Heart left ventricle (tissue), 16 donors: ENCODE results near the gene GARIN5B. TPM values are rescaled to one million over a fixed set of nuclear protein-coding genes. Genes with fewer than 3 reads are reported as not detected.

ENCODE experiments used
- ATAC-seq, 4 donors: fragments of 200-7000 bp; cut with Tn5 transposase; one replicate each; pipeline ENCODE4 v1.9.1; 2020 to 2022; ENCODE audit warnings: moderate library complexity in 4 of 4, mild to moderate bottlenecking in 3 of 4, moderate number of reproducible peaks in 1 of 4
- DNase-seq, 5 donors: peaks; one replicate each; pipeline ENCODE4 v3.0.0-alpha.2; 2020
- H3K27ac ChIP-seq, 12 donors: fragments of 200-600 bp; sonication (generic) in 4 of 12; one replicate each; pipeline versions ENCODE4 v1.5.0 to v1.8.0; 2016 to 2022; ENCODE audit warnings: mild to moderate bottlenecking in 2 of 12
- H3K27me3 ChIP-seq, 9 donors: fragments of 200-600 bp; sonication (generic) in 2 of 9; one replicate each; pipeline versions ENCODE4 v1.5.1 to v1.8.0; 2016 to 2022; ENCODE audit warnings: mild to moderate bottlenecking in 3 of 9
- H3K36me3 ChIP-seq, 9 donors: fragments of 200-600 bp; sonication (generic) in 2 of 9; one replicate each; pipeline versions ENCODE4 v1.5.0 to v1.8.0; 2018 to 2022; ENCODE audit warnings: mild to moderate bottlenecking in 2 of 9
- H3K4me1 ChIP-seq, 12 donors: fragments of 200-600 bp; sonication (generic) in 4 of 12; one replicate each; pipeline versions ENCODE4 v1.5.0 to v1.8.0; 2016 to 2022; ENCODE audit warnings: mild to moderate bottlenecking in 3 of 12
- H3K4me3 ChIP-seq, 12 donors: fragments of 200-600 bp; sonication (generic) in 4 of 12; one replicate each; pipeline versions ENCODE4 v1.5.0 to v1.8.0; 2017 to 2022; ENCODE audit warnings: mild to moderate bottlenecking in 9 of 12, moderate library complexity in 4 of 12
- H3K9me3 ChIP-seq, 12 donors: fragments of 200-600 bp; sonication (generic) in 4 of 12; one replicate each; pipeline versions ENCODE4 v1.5.0 to v1.8.0; 2016 to 2022; ENCODE audit warnings: mild to moderate bottlenecking in 1 of 12
- POLR2A ChIP-seq, 2 donors: fragments of 450-650 bp; IDR thresholded peaks; one replicate each; pipeline ENCODE4 v1.6.1; 2017; ENCODE audit warnings: antibody characterized with exemption in 2 of 2, mild to moderate bottlenecking in 2 of 2, moderate library complexity in 2 of 2
- WGBS, 4 donors: extraction: QIAGEN DNeasy Blood & Tissue Kit in 2 of 4; methylation state at CpG; one replicate each; pipeline versions ENCODE4 v1.1.5 to v1.1.7; 2013 to 2018; 5-methylcytosine and 5-hydroxymethylcytosine counted together
- intact Hi-C, 10 donors: fragments of 100-400 bp; cut with DNase I; formaldehyde crosslinking; loops; one replicate each; pipeline versions ENCODE4 v1.11.1 to v1.14.2; 2022
- polyA plus RNA-seq, 2 donors: library from polyadenylated mRNA; stranded (reverse); fragments of 200-250 nt; gene quantifications; one replicate each; pipeline ENCODE4 v1.2.3, GENCODE V29; 2013
- total RNA-seq, 9 donors: library from RNA; depleted of rRNA in 2 of 9; stranded (reverse); fragments of >200 nt in 2 of 9; fragmentation: NEBNext Ultra II Directional in 3 of 9; extraction: Animal tissue kit (Norgen Biotek cat#: 25700) in 3 of 9; gene quantifications; one replicate each; pipeline versions ENCODE4 v1.1.0 to v1.2.4, GENCODE V29; 2016 to 2023
- TF ChIP-seq, protein P1 (sequence below), 12 donors: fragments of 200-600 bp; sonication (generic) in 4 of 12; IDR thresholded peaks; one replicate each; pipeline versions ENCODE4 v1.5.0 to v1.8.0; 2018 to 2022; ENCODE audit warnings: antibody characterized with exemption in 12 of 12, mild to moderate bottlenecking in 5 of 12
- donor health status: ischemic (EF 13 %, LVEDD 7.1; RV severe dilation, severe dysfunction).
- donor health status: healthy with polysubstance abuse.
- donor health status: DM: no; HTN: yes; CAD: no.
- donor health status: DM: no; HTN: no; CAD: no.
- donor health status: ischemic (EF 25% LVEDD 6.9; RV normal size, moderate dysfunction).
- donor health status: ischemic (EF 25% LVEDD 5.7; RV mildly dilated, moderate dysfunction).
- donor health status: healthy.
- donor health status: DM: yes; HTN: yes; CAD: no.
- donor health status: ischemic (EF 35%, LVEDD 5.7; RV mildly dilated, moderate dysfunction).
- donor health status: nonischemic (EF 11% LVEDD 7.7; RV severe dilation, severe dysfunction).
- donor health status: DM: yes; HTN: yes; CAD: no.
- donor health status: PGD.
- donor health status: ischemic (EF 29% LVEDD 5.4; RV normal size, mild dysfunction).
- donor health status: nonischemic (EF 23%, LVEDD 6.1; RV moderate dilation, normal function).

The GARIN5B gene
- total and polyA plus RNA-seq, 11 donors: not detected

DNA sequence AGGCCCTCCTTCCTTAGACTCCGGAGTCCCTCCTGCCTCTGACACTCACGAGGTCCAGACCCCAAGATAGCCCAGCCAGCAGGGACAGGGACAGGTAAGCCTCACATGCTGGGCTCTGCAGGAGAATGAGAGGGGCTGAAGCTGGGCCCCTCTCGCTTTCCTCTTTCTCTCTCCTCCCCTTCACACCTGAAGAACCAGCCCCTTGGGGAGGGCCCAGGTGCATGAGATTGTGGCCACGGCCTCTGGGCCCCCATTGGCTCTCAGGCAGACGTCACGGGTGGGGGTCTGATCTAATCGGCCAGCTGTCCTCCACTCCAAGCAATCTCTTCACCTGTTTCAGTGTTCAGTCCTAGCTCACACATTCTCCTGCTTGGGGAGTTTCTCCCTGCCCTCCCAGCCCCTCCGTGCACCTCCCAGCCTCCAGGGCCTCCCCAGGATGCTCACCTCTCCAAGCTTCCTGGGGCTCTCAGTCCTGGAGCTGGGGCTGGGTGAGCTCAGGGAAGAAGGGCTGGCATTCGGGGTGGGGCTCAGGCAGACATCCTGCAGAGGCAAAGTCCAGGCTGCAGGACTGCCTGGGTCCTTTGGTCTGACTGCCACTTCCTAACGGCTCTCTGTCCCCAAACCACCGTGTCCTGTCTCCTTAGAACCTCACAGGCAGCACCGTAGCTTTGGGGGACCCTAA, 40.7 kb downstream of the GARIN5B start:
- Histone ChIP-seq H3K27me3 (peaks cover 0 to 9% (median 0%) of the 10 kb centered on the region in 9 donors), H3K4me3 (peak overlapping the region in 1 of 12 donors; percentile 47), H3K36me3 (no peaks in the 10 kb centered on the region), H3K4me1 (peaks cover 0 to 9% (median 0%) of the 10 kb centered on the region in 12 donors), H3K27ac (peak overlapping the region in 1 of 12 donors; percentile 91), H3K9me3 (no peaks in the 10 kb centered on the region)
- TF ChIP-seq POLR2A (IDR thresholded peaks at IDR 0.05): no peak
- DNase-seq: no peak
- WGBS, 4 donors: 49 to 58% (median 55%) methylated on average over 12 of the region's 12 CpGs
- ATAC-seq: no peak
- intact Hi-C loops: no loop called here

DNA sequence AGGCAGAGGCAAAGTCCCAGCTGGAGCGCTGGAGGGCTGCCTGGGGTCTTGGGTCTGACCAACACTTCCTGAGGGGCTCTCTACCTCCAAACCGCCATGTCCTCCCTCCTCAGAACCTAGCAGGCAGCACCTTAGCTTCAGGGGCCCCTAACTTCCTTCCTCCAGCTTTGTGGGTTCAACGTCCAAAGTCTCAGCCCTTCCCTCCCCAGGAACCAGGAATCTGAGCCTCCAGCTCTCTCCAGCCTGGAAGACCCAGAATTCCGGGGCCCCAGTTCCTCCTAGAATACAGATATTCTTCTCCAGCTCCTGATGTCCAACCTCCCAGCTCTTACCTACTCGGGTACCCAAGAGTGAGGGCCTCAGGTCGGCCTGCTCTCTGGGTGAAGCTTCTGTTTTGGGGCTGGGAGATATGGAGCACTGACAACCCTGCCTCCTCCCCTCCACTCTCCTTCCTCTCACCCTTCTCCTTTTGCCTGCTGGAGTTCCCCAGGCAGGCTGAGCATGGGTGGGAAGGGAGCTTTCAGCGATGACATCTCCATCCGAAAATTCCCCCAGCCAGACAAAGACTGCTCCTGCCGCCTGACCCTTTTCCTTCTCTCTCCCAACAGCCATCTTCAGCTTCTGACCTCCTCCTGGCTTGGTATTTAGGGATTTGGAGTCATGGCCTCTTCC, 41.5 kb downstream of the GARIN5B start:
- Histone ChIP-seq H3K9me3 (no peaks in the 10 kb centered on the region), H3K27me3 (peaks cover 0 to 9% (median 0%) of the 10 kb centered on the region in 9 donors), H3K36me3 (peaks cover 0 to 4% (median 0%) of the 10 kb centered on the region in 9 donors), H3K27ac (no peak overlapping the region), H3K4me3 (peak overlapping the region in 1 of 12 donors; percentile 47), H3K4me1 (peaks cover 0 to 7% (median 0%) of the 10 kb centered on the region in 12 donors)
- DNase-seq (no peak), ATAC-seq (peak in 1 of 4 donors; percentile 13)
- intact Hi-C loops: no loop called here
- 69 to 82% (median 73%) methylated on average over 5 to 9 of the region's 9 CpGs for WGBS, 4 donors
- TF ChIP-seq, protein P1, sequence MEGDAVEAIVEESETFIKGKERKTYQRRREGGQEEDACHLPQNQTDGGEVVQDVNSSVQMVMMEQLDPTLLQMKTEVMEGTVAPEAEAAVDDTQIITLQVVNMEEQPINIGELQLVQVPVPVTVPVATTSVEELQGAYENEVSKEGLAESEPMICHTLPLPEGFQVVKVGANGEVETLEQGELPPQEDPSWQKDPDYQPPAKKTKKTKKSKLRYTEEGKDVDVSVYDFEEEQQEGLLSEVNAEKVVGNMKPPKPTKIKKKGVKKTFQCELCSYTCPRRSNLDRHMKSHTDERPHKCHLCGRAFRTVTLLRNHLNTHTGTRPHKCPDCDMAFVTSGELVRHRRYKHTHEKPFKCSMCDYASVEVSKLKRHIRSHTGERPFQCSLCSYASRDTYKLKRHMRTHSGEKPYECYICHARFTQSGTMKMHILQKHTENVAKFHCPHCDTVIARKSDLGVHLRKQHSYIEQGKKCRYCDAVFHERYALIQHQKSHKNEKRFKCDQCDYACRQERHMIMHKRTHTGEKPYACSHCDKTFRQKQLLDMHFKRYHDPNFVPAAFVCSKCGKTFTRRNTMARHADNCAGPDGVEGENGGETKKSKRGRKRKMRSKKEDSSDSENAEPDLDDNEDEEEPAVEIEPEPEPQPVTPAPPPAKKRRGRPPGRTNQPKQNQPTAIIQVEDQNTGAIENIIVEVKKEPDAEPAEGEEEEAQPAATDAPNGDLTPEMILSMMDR (IDR thresholded peaks at IDR 0.05): no peak

DNA sequence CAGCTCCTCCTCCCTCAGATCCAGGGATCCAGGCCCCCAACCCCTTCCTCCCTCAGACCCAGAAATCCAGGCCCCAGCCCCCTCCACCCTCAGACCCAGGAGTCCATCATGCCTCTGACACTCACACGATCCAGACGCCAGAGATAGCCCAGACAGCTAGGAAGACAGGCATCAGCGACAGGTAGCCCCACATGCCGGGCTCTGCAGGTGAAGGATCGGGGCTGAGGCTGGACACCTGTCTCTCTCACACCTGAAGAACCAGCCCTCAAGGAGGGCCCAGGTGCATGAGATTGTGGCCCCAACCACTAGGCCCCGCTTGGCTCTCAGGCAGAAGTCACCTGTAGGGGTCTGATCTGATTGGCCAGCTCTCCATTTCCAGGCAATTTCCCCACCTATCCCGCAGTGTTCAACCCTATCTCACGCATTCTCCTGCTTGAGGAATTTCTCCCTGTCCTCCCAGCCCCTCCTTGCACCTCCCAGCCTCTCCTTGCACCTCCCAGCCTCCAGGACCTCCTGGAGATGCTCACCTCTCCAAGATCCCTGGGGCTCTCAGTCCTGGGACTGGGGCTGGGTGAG, 42.1 kb downstream of the GARIN5B start:
- Histone ChIP-seq H3K9me3 (peaks cover 0 to 2% (median 0%) of the 10 kb centered on the region in 12 donors), H3K27ac (no peak overlapping the region), H3K36me3 (peaks cover 0 to 6% (median 0%) of the 10 kb centered on the region in 9 donors), H3K4me1 (peaks cover 0 to 7% (median 0%) of the 10 kb centered on the region in 12 donors), H3K4me3 (no peak overlapping the region), H3K27me3 (peaks cover 0 to 9% (median 0%) of the 10 kb centered on the region in 9 donors)
- DNase-seq (no peak), ATAC-seq (no peak)
- no peak for TF ChIP-seq POLR2A (IDR thresholded peaks at IDR 0.05)
- TF ChIP-seq, protein P1 (IDR thresholded peaks at IDR 0.05): no peak
- intact Hi-C loops: no loop called here
- 79 to 85% (median 81%) methylated on average over 7 to 8 of the region's 8 CpGs for WGBS, 4 donors

DNA sequence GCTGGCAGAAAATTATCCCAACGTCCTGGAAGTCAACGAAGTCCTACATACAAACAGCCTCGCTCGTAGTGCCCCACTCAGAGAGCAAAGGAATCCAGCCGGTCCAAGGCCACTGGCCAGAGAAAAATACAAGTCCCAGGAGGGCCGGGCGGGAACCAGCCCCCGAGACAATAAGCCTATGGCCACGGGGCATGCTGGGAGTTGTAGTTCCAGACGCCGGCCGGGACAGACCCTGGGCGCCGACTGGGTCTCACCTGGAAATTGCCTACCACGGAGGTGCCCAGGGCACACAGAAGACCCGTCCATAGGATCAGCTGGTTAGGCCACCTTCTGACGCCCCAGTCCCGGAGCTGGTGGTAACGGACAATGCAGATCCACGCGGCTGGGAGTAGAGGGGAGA, 43.3 kb downstream of the GARIN5B start:
- DNase-seq: peak in 2 of 5 donors; percentile 61 to 66
- Histone ChIP-seq H3K4me1 (peaks cover 0 to 7% (median 0%) of the 10 kb centered on the region in 12 donors), H3K4me3 (no peak overlapping the region), H3K36me3 (peaks cover 0 to 6% (median 0%) of the 10 kb centered on the region in 9 donors), H3K27me3 (peaks cover 0 to 9% (median 0%) of the 10 kb centered on the region in 9 donors), H3K27ac (no peak overlapping the region), H3K9me3 (peaks cover 0 to 3% (median 0%) of the 10 kb centered on the region in 12 donors)
- peak in 3 of 4 donors; percentile 75 to 88 (median 86) for ATAC-seq
- 9 to 18% (median 13%) methylated on average over 21 of the region's 21 CpGs for WGBS, 4 donors
- TF ChIP-seq, protein P1 (IDR thresholded peaks at IDR 0.05): no peak
- no peak for TF ChIP-seq POLR2A (IDR thresholded peaks at IDR 0.05)
- intact Hi-C loops: no loop called here
